Activated CD4-positive, CD25-positive, alpha-beta regulatory T cell treated with anti-CD3 and anti-CD28 coated beads, Interleukin-2, amount 50 U/mL, for 72 hours (primary cell): ENCODE results near the gene PLA2G4B.
A peak's percentile ranks its signal among the peaks of the same experiment; 100 is the strongest.

ENCODE experiments used
- DNase-seq: peaks from one replicate; pipeline ENCODE4 v3.0.0; 2021

PLA2G4B gene

GRCh38 chr15:41809526-41810220 is 29.0 kb upstream of the PLA2G4B start:
- DNase-seq: no peak

- no peak for DNase-seq
Measured at GRCh38 chr15:41810651-41811431, 27.8 kb upstream of the PLA2G4B start.

- peak; percentile 67 for DNase-seq
Measured at GRCh38 chr15:41811432-41812195, 27.0 kb upstream of the PLA2G4B start.

GRCh38 chr15:41812820-41813375 is 25.7 kb upstream of the PLA2G4B start:
- DNase-seq: no peak

GRCh38 chr15:41813426-41813825 is 25.2 kb upstream of the PLA2G4B start:
- DNase-seq: no peak

- no peak for DNase-seq
Measured at GRCh38 chr15:41814534-41814933, 24.1 kb upstream of the PLA2G4B start.

- DNase-seq: no peak
Measured at GRCh38 chr15:41816788-41817187, 21.9 kb upstream of the PLA2G4B start.

- no peak for DNase-seq
Measured at GRCh38 chr15:41817327-41817726, 21.3 kb upstream of the PLA2G4B start.

- no peak for DNase-seq
Measured at GRCh38 chr15:41817781-41818180, 20.9 kb upstream of the PLA2G4B start.

- no peak for DNase-seq
Measured at GRCh38 chr15:41819455-41820050, 19.1 kb upstream of the PLA2G4B start.

GRCh38 chr15:41820791-41821423 is 17.7 kb upstream of the PLA2G4B start:
- no peak for DNase-seq

- no peak for DNase-seq
Measured at GRCh38 chr15:41821831-41822230, 16.8 kb upstream of the PLA2G4B start.

GRCh38 chr15:41822471-41822870 is 16.2 kb upstream of the PLA2G4B start:
- no peak for DNase-seq

GRCh38 chr15:41822957-41823356 is 15.7 kb upstream of the PLA2G4B start:
- DNase-seq: no peak

GRCh38 chr15:41823502-41823901 is 15.1 kb upstream of the PLA2G4B start:
- no peak for DNase-seq

GRCh38 chr15:41824062-41824745 is 14.4 kb upstream of the PLA2G4B start:
- no peak for DNase-seq

GRCh38 chr15:41825145-41825544 is 13.5 kb upstream of the PLA2G4B start:
- DNase-seq: no peak

- DNase-seq: no peak
Measured at GRCh38 chr15:41825572-41826535, 12.8 kb upstream of the PLA2G4B start.

- DNase-seq: peak; percentile 40
Measured at GRCh38 chr15:41827290-41827879, 11.3 kb upstream of the PLA2G4B start.
